IMR-90 (cell line): ENCODE data around the gene COL15A1.

Experiments used
- CEBPB ChIP-seq: IDR thresholded peaks from 2 replicates; pipeline ENCODE4 v1.6.1; 2012; ENCODE audit warnings: low read depth, low read length, improper control_type of control experiment
- FOS ChIP-seq: fragments of 150-350 bp; IDR thresholded peaks from 2 replicates; pipeline ENCODE4 v1.6.1; 2016; ENCODE audit warnings: low read depth, low read length
- MAFK ChIP-seq: IDR thresholded peaks from 2 replicates; pipeline ENCODE4 v1.6.1; 2012; ENCODE audit warnings: low read depth, low read length, improper control_type of control experiment
- MAZ ChIP-seq: IDR thresholded peaks from 2 replicates; pipeline ENCODE4 v1.6.1; 2012; ENCODE audit warnings: low read depth, mild to moderate bottlenecking, low read length, improper control_type of control experiment, moderate library complexity, borderline replicate concordance
- MXI1 ChIP-seq: IDR thresholded peaks from 2 replicates; pipeline ENCODE4 v1.6.1; 2012; ENCODE audit warnings: low read depth, mild to moderate bottlenecking, low read length, moderate library complexity, borderline replicate concordance
- NFE2L2 ChIP-seq: fragments of 150-350 bp; IDR thresholded peaks from 2 replicates; pipeline ENCODE4 v1.6.1; 2016; ENCODE audit warnings: low read depth, mild to moderate bottlenecking, low read length
- POLR2A ChIP-seq: IDR thresholded peaks from 2 replicates; pipeline ENCODE4 v1.6.1; 2012; ENCODE audit warnings: mild to moderate bottlenecking, low read depth, low read length
- RAD21 ChIP-seq: IDR thresholded peaks from 2 replicates; pipeline ENCODE4 v1.6.1; 2012; ENCODE audit warnings: low read length, improper control_type of control experiment
- RCOR1 ChIP-seq: IDR thresholded peaks from 2 replicates; pipeline ENCODE4 v1.6.1; 2012; ENCODE audit warnings: mild to moderate bottlenecking, low read length, improper control_type of control experiment; ENCODE audit not compliant: insufficient replicate concordance
- RFX5 ChIP-seq: IDR thresholded peaks from 2 replicates; pipeline ENCODE4 v1.8.0; 2012; ENCODE audit warnings: low read depth, mild to moderate bottlenecking, low read length, moderate library complexity
- SMC3 ChIP-seq: fragments of 150-350 bp; IDR thresholded peaks from 2 replicates; pipeline ENCODE4 v1.6.1; 2016; ENCODE audit warnings: low read depth, mild to moderate bottlenecking, antibody characterized with exemption, low read length, moderate library complexity
- TF ChIP-seq, protein P1 (sequence below): conservative IDR thresholded peaks from 2 replicates; pipeline ENCODE4 v1.5.1; 2012; ENCODE audit warnings: mild to moderate bottlenecking, low read depth, low read length, improper control_type of control experiment
- TF ChIP-seq, protein P2 (sequence below): fragments of 150-350 bp; IDR thresholded peaks from 2 replicates; pipeline ENCODE4 v1.6.1; 2017; ENCODE audit warnings: mild to moderate bottlenecking, antibody characterized with exemption, low read length, low read depth
- TF ChIP-seq, protein P3 (sequence below): fragments of 150-350 bp; IDR thresholded peaks from 2 replicates; pipeline ENCODE4 v1.6.1; 2016; ENCODE audit warnings: low read depth, mild to moderate bottlenecking, low read length, moderate library complexity, borderline replicate concordance

DNA sequence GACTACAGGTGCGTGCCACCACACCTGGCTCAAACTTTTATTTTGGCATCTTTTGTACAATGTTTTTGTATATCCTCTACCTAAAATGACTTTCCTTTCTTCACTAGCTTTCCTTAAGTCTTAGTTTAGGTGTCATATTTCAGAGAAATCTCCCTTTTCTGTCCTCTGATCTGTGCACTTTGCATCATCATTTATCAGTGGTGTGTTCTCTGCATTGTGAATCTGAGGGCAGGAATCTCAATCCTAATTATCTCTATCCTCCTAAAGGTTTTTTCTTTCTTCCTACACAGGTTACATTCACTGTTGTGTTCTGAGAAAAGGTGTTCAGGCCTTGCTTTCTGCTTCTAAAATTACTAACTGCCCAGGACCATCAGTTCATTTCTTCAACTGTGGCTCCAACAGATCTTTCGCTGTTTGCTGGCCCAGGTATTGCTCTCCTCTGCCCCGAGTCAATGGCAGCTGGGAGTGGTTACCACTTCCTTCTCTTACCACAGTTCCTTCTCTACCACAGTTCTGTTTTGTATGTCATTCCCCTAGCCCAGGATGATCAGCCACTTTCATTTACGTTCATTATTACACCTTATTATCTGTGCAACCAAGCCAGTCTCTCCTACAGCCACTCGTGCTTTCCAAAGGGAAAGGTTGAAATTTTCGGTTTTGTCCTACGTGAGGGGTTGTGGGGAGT is 175.2 kb downstream of the COL15A1 start:
- no peak for TF ChIP-seq POLR2A
- TF ChIP-seq, protein P1, sequence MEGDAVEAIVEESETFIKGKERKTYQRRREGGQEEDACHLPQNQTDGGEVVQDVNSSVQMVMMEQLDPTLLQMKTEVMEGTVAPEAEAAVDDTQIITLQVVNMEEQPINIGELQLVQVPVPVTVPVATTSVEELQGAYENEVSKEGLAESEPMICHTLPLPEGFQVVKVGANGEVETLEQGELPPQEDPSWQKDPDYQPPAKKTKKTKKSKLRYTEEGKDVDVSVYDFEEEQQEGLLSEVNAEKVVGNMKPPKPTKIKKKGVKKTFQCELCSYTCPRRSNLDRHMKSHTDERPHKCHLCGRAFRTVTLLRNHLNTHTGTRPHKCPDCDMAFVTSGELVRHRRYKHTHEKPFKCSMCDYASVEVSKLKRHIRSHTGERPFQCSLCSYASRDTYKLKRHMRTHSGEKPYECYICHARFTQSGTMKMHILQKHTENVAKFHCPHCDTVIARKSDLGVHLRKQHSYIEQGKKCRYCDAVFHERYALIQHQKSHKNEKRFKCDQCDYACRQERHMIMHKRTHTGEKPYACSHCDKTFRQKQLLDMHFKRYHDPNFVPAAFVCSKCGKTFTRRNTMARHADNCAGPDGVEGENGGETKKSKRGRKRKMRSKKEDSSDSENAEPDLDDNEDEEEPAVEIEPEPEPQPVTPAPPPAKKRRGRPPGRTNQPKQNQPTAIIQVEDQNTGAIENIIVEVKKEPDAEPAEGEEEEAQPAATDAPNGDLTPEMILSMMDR, result no peak
- TF ChIP-seq RAD21, result no peak
- no peak for TF ChIP-seq SMC3
- TF ChIP-seq MAFK, result no peak
- no peak for TF ChIP-seq RFX5
- TF ChIP-seq CEBPB, result no peak
- TF ChIP-seq, protein P2, sequence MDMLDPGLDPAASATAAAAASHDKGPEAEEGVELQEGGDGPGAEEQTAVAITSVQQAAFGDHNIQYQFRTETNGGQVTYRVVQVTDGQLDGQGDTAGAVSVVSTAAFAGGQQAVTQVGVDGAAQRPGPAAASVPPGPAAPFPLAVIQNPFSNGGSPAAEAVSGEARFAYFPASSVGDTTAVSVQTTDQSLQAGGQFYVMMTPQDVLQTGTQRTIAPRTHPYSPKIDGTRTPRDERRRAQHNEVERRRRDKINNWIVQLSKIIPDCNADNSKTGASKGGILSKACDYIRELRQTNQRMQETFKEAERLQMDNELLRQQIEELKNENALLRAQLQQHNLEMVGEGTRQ, result no peak
- TF ChIP-seq MAZ, result no peak
- TF ChIP-seq FOS, result no peak
- TF ChIP-seq RCOR1, result no peak
- no peak for TF ChIP-seq NFE2L2
- no peak for TF ChIP-seq MXI1
- TF ChIP-seq, protein P3, sequence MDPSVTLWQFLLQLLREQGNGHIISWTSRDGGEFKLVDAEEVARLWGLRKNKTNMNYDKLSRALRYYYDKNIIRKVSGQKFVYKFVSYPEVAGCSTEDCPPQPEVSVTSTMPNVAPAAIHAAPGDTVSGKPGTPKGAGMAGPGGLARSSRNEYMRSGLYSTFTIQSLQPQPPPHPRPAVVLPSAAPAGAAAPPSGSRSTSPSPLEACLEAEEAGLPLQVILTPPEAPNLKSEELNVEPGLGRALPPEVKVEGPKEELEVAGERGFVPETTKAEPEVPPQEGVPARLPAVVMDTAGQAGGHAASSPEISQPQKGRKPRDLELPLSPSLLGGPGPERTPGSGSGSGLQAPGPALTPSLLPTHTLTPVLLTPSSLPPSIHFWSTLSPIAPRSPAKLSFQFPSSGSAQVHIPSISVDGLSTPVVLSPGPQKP, result no peak
